A673 (cell line): ENCODE measurements around the gene PDLIM5. TPM values are rescaled to one million over a fixed set of nuclear protein-coding genes. Genes with fewer than 3 reads are reported as not detected.

Experiments used
- BruUV-seq: library from RNA; stranded (reverse); fragments of 400-500 nt; replicated peaks from 2 replicates; lab custom pipeline; 2021; lab: Mats Ljungman, UMichigan
- CTCF ChIA-PET: fragments of 300-600 bp; sonication (Branson Sonifier 250); formaldehyde crosslinking; loops from one replicate; lab custom pipeline; 2022; ENCODE audit warnings: antibody characterized with exemption; lab: Charles Lee
- POLR2A ChIA-PET: fragments of 300-600 bp; sonication (Branson Sonifier 250); formaldehyde crosslinking; loops from one replicate; lab custom pipeline; 2022; ENCODE audit warnings: antibody characterized with exemption; ENCODE audit not compliant: low non-redundant PET; lab: Charles Lee
- DNase-seq: peaks from one replicate; pipeline ENCODE4 v3.0.0-alpha.2; 2015; ENCODE audit warnings: low spot score
- H3K27ac ChIP-seq: fragments of 200-600 bp; sonication (generic); 2 replicates; pipeline ENCODE4 v1.5.1; 2016; ENCODE audit warnings: mixed run types, low read depth, mild to moderate bottlenecking, mixed read lengths, antibody characterized with exemption, low read length; ENCODE audit not compliant: poor library complexity, severe bottlenecking
- H3K27me3 ChIP-seq: fragments of 200-600 bp; sonication (generic); replicated peaks from 2 replicates; pipeline ENCODE4 v1.6.1; 2017; ENCODE audit warnings: mixed run types, low read depth, mild to moderate bottlenecking, mixed read lengths, antibody characterized with exemption, low read length; ENCODE audit not compliant: insufficient read depth, poor library complexity
- H3K36me3 ChIP-seq: fragments of 200-600 bp; sonication (generic); 2 replicates; pipeline ENCODE4 v1.6.1; 2016; ENCODE audit warnings: mixed run types, mild to moderate bottlenecking, mixed read lengths, antibody characterized with exemption, low read length; ENCODE audit not compliant: insufficient read depth, poor library complexity, severe bottlenecking
- H3K4me1 ChIP-seq: fragments of 200-600 bp; sonication (generic); 2 replicates; pipeline ENCODE4 v1.6.1; 2017; ENCODE audit warnings: mixed run types, mild to moderate bottlenecking, mixed read lengths, antibody characterized with exemption, low read length; ENCODE audit not compliant: insufficient read depth, poor library complexity, severe bottlenecking
- H3K4me3 ChIP-seq: fragments of 200-600 bp; sonication (generic); 2 replicates; pipeline ENCODE4 v1.5.1; 2016; ENCODE audit warnings: low read depth, mixed run types, mild to moderate bottlenecking, mixed read lengths, low read length; ENCODE audit not compliant: poor library complexity, severe bottlenecking
- H3K9me3 ChIP-seq: fragments of 200-600 bp; sonication (generic); 2 replicates; pipeline ENCODE4 v1.6.1; 2016; ENCODE audit warnings: mixed run types, low read depth, mild to moderate bottlenecking, mixed read lengths, antibody characterized with exemption, low read length; ENCODE audit not compliant: poor library complexity, severe bottlenecking
- EZH2 ChIP-seq: fragments of 200-600 bp; sonication (generic); IDR thresholded peaks from 2 replicates; pipeline ENCODE4 v1.6.1; 2017; ENCODE audit warnings: borderline replicate concordance, low read depth, mild to moderate bottlenecking, mixed read lengths, antibody characterized with exemption, low read length; ENCODE audit not compliant: poor library complexity, severe bottlenecking
- intact Hi-C: fragments of 100-400 bp; cut with micrococcal nuclease; formaldehyde crosslinking; loops from one replicate; pipeline ENCODE4 v1.10.0; 2022; ENCODE audit not compliant: unreplicated experiment
- total RNA-seq: library from RNA; stranded (reverse); gene quantifications from 2 replicates; pipeline ENCODE4 v1.2.3, GENCODE V29; 2021
- TF ChIP-seq, protein P1 (sequence below): fragments of 300-800, 200-600 bp; sonication (generic); conservative IDR thresholded peaks from 2 replicates; pipeline ENCODE4 v1.5.1; 2017; ENCODE audit warnings: low read depth, mild to moderate bottlenecking, antibody characterized with exemption, low read length, moderate library complexity, mixed read lengths

The PDLIM5 gene
- total RNA-seq, 1 experiment from 2014 or later = 174 TPM

GRCh38 chr4:94446386-94446785, 5.4 kb upstream of the PDLIM5 start:
- no peak for DNase-seq
- Histone ChIP-seq H3K9me3 (no peaks in the 10 kb centered on the region), H3K27me3 (no peaks in the 10 kb centered on the region), H3K36me3 (no peaks in the 10 kb centered on the region), H3K4me3 (no peak overlapping the region), H3K4me1 (peaks cover 19% of the 10 kb centered on the region), H3K27ac (no peak overlapping the region)
- intact Hi-C loops = no loop called here
- ChIA-PET POLR2A (no interaction called here), CTCF (no interaction called here)
- no TSS peak for BruUV-seq
- TF ChIP-seq EZH2 = no peak
- TF ChIP-seq, protein P1, sequence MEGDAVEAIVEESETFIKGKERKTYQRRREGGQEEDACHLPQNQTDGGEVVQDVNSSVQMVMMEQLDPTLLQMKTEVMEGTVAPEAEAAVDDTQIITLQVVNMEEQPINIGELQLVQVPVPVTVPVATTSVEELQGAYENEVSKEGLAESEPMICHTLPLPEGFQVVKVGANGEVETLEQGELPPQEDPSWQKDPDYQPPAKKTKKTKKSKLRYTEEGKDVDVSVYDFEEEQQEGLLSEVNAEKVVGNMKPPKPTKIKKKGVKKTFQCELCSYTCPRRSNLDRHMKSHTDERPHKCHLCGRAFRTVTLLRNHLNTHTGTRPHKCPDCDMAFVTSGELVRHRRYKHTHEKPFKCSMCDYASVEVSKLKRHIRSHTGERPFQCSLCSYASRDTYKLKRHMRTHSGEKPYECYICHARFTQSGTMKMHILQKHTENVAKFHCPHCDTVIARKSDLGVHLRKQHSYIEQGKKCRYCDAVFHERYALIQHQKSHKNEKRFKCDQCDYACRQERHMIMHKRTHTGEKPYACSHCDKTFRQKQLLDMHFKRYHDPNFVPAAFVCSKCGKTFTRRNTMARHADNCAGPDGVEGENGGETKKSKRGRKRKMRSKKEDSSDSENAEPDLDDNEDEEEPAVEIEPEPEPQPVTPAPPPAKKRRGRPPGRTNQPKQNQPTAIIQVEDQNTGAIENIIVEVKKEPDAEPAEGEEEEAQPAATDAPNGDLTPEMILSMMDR = no peak

DNA sequence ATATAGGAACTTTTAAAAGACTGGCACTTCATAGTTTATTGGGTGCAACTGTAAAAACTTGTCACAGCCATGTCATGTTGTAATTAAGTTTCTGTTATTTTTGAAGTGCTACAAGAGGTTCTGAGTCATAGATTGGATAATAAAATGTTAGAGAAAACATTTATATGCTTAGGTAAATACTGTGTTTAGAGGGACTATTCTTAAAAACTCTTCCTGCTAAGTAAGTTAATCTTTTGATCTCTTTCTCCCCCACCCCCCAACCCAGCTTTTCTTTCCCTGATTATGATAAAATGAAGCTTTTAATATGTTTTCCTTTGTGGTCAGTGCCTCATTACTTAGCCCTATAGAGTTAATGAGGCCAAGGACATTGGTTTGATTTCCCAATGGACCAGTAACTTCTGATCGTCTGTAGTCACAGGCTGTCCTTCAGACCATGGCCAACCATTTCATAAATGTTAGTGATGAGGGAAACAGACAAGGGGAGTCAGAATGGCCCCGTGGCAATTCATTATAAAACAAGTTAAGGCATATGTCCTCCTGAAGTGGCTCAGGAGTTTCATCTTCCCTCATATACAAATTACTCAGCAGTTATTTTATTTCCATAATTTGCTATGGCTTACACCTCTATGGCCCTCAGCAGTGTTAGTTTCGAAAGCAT, 3.9 kb upstream of the PDLIM5 start:
- Histone ChIP-seq H3K36me3 (no peaks in the 10 kb centered on the region), H3K9me3 (no peaks in the 10 kb centered on the region), H3K4me3 (no peak overlapping the region), H3K27me3 (no peaks in the 10 kb centered on the region), H3K4me1 (peaks cover 19% of the 10 kb centered on the region), H3K27ac (peak overlapping the region; percentile 66)
- DNase-seq = no peak
- intact Hi-C loops = no loop called here
- POLR2A ChIA-PET = no interaction called here
- CTCF ChIA-PET = no interaction called here
- no TSS peak for BruUV-seq
- no peak for TF ChIP-seq EZH2
- TF ChIP-seq, protein P1 = no peak

- no peaks in the 10 kb centered on the region for H3K27me3 ChIP-seq
- no peak for TF ChIP-seq EZH2
- TF ChIP-seq, protein P1 = no peak
- no peaks in the 10 kb centered on the region for H3K36me3 ChIP-seq
- no TSS peak for BruUV-seq
- CTCF ChIA-PET = no interaction called here
- intact Hi-C loops = no loop called here
- H3K4me3 ChIP-seq = no peak overlapping the region
- H3K27ac ChIP-seq = peak overlapping the region; percentile 66
- H3K9me3 ChIP-seq = no peaks in the 10 kb centered on the region
- peaks cover 19% of the 10 kb centered on the region for H3K4me1 ChIP-seq
- POLR2A ChIA-PET = no interaction called here
- peak; percentile 48 for DNase-seq
These were observed 2.8 kb upstream of the PDLIM5 start for GRCh38 chr4:94448815-94449375.
